Measurements from ENCODE around the gene CLEC1B. TPM values are rescaled to one million over a fixed set of nuclear protein-coding genes. Genes with fewer than 3 reads are reported as not detected.
"Not testable (repeated sequence)": the region's sequence is repeated elsewhere in the genome, so short reads cannot be mapped to it uniquely, and the experiment has no call there.

The CLEC1B gene
- total and polyA plus RNA-seq, 4 donors: 0.57 to 2.2 (median 1.5) TPM; not detected in 1

DNA sequence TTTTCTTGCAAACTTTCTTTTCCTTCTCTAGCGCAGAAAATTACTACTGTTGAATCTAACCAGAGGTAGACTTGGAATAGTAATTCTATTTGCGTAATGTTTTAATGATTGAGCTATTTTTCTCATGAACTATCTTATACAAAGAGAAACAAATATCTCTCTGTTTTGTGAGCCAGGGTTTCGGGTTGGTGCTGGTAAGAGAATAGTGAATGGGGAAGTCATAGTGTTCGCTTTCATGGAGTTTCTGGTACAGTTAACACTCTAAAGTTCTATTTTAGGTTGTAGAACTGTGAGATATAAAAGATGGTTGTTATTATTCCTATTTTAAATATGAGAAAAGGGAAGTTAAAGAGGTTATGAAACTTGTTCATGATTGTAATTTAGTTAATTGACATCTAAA lies 6.6 kb downstream of the CLEC1B start:
- DNase-seq (no peak), ATAC-seq (ENCODE audit: insufficient read depth, low FRiP score) (no peak)
- 50 to 78% methylated on average over 4 of the region's 4 CpGs for WGBS, 2 donors
- TF ChIP-seq, protein P1, sequence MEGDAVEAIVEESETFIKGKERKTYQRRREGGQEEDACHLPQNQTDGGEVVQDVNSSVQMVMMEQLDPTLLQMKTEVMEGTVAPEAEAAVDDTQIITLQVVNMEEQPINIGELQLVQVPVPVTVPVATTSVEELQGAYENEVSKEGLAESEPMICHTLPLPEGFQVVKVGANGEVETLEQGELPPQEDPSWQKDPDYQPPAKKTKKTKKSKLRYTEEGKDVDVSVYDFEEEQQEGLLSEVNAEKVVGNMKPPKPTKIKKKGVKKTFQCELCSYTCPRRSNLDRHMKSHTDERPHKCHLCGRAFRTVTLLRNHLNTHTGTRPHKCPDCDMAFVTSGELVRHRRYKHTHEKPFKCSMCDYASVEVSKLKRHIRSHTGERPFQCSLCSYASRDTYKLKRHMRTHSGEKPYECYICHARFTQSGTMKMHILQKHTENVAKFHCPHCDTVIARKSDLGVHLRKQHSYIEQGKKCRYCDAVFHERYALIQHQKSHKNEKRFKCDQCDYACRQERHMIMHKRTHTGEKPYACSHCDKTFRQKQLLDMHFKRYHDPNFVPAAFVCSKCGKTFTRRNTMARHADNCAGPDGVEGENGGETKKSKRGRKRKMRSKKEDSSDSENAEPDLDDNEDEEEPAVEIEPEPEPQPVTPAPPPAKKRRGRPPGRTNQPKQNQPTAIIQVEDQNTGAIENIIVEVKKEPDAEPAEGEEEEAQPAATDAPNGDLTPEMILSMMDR (IDR thresholded peaks at IDR 0.05; ENCODE audit: control extremely low read depth, extremely low read depth): no peak
- Histone ChIP-seq H3K27me3 (ENCODE audit: control insufficient read depth in 3 of 3, insufficient read depth in 3 of 3, low read length in 2 of 3) (no peaks in the 10 kb centered on the region), H3K9ac (ENCODE audit: insufficient read depth in 1 of 2, low read length in 2 of 2) (no peak overlapping the region), H3K27ac (ENCODE audit: low read depth in 1 of 2, low read length in 1 of 2) (no peak overlapping the region), H3K4me3 (no peak overlapping the region), H3K36me3 (ENCODE audit: control insufficient read depth in 4 of 4, insufficient read depth in 4 of 4, low read length in 4 of 4) (no peaks in the 10 kb centered on the region), H3K4me1 (ENCODE audit: control insufficient read depth in 5 of 5, insufficient read depth in 5 of 5, low read length in 5 of 5) (no peaks in the 10 kb centered on the region), H3K9me3 (ENCODE audit: control insufficient read depth in 4 of 4, insufficient read depth in 3 of 4, low read length in 3 of 4) (no peaks in the 10 kb centered on the region)

DNA sequence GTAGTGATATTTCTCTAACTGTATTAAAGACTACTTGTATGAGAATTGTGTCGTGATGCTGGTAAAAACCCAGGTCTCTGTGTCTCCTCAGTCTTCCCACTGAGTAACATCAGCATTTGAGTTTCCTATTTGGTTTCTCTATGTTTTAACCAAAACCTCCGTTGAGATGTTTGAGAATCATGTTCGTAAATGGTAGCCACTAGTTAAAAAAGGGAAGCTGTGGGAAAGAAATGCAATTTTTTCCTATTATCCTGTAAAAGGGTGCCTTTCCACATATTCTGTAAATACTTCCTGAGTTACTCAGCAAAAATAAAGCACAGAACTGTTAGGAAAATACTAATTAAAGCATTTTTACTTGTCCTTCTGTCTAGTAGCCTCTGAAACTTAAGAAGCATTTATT lies 7.0 kb downstream of the CLEC1B start:
- 34 to 59% methylated on average over 3 of the region's 3 CpGs for WGBS, 2 donors
- H3K4me1 ChIP-seq (ENCODE audit: control insufficient read depth in 5 of 5, insufficient read depth in 5 of 5, low read length in 5 of 5): no peaks in the 10 kb centered on the region
- ATAC-seq (ENCODE audit: insufficient read depth, low FRiP score): no peak

DNA sequence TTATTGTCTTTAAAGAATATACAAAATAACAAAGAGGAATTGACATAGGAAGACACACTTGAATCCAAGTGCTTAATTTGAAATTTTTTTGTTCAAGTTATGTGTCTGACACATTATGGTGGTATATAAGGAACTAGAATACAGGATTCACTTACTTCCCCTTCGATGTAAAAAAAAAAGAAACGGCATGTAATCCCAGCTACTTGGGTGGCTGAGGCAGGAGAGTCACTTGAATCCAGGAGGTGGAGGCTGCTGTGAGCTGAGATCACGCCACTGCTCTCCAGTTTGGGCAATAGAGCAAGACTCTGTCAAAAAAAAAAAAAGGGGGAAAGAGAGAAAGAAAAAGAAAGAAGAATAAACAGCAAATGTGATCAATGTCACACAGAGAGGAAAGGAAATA lies 18.8 kb downstream of the CLEC1B start:
- DNase-seq (no peak), ATAC-seq (ENCODE audit: insufficient read depth, low FRiP score) (no peak)
- H3K4me3 ChIP-seq: no peak overlapping the region
- H3K9ac ChIP-seq (ENCODE audit: insufficient read depth in 1 of 2, low read length in 2 of 2): no peak overlapping the region
- no peaks in the 10 kb centered on the region for H3K4me1 ChIP-seq (ENCODE audit: control insufficient read depth in 5 of 5, insufficient read depth in 5 of 5, low read length in 5 of 5)
- no peaks in the 10 kb centered on the region for H3K27me3 ChIP-seq (ENCODE audit: control insufficient read depth in 3 of 3, insufficient read depth in 3 of 3, low read length in 2 of 3)
- peaks cover 0 to 7% (median 0%) of the 10 kb centered on the region in 4 donors for H3K9me3 ChIP-seq (ENCODE audit: control insufficient read depth in 4 of 4, insufficient read depth in 3 of 4, low read length in 3 of 4)
- H3K27ac ChIP-seq (ENCODE audit: low read depth in 1 of 2, low read length in 1 of 2): no peak overlapping the region
- 57 to 78% methylated on average over 3 of the region's 3 CpGs for WGBS, 2 donors
- TF ChIP-seq, protein P1 (IDR thresholded peaks at IDR 0.05; ENCODE audit: control extremely low read depth, extremely low read depth): no peak
- H3K36me3 ChIP-seq (ENCODE audit: control insufficient read depth in 4 of 4, insufficient read depth in 4 of 4, low read length in 4 of 4): no peaks in the 10 kb centered on the region

More for the DNA sequence above, 7.0 kb downstream of the CLEC1B start:
- H3K27me3 ChIP-seq (ENCODE audit: control insufficient read depth in 3 of 3, insufficient read depth in 3 of 3, low read length in 2 of 3): no peaks in the 10 kb centered on the region
- no peak overlapping the region for H3K9ac ChIP-seq (ENCODE audit: insufficient read depth in 1 of 2, low read length in 2 of 2)
- no peaks in the 10 kb centered on the region for H3K36me3 ChIP-seq (ENCODE audit: control insufficient read depth in 4 of 4, insufficient read depth in 4 of 4, low read length in 4 of 4)
- H3K27ac ChIP-seq (ENCODE audit: low read depth in 1 of 2, low read length in 1 of 2): no peak overlapping the region
- TF ChIP-seq, protein P1 (IDR thresholded peaks at IDR 0.05; ENCODE audit: control extremely low read depth, extremely low read depth): no peak
- no peaks in the 10 kb centered on the region for H3K9me3 ChIP-seq (ENCODE audit: control insufficient read depth in 4 of 4, insufficient read depth in 3 of 4, low read length in 3 of 4)
- no peak for DNase-seq
- H3K4me3 ChIP-seq: no peak overlapping the region

DNA sequence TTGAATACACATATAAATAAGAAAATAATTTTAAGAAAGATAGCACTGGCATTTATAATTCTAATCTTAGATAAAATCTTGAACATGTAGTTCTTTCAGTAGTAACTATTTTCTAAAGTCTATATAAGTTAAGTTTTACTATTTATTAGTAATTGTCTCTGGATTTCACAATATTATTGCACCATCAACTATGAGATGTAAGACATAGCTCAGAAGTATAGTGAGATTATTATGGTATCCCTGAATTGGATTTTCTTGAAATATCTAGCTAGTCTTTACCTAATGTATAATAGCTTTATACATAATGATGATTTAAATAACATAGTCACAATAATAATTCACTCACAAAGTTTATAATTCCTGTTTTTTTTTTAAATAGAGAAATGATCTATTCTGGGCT lies 21.0 kb downstream of the CLEC1B start:
- Histone ChIP-seq H3K4me1 (ENCODE audit: control insufficient read depth in 5 of 5, insufficient read depth in 5 of 5, low read length in 5 of 5) (no peaks in the 10 kb centered on the region), H3K9me3 (ENCODE audit: control insufficient read depth in 4 of 4, insufficient read depth in 3 of 4, low read length in 3 of 4) (peaks cover 0 to 7% (median 0%) of the 10 kb centered on the region in 4 donors), H3K9ac (ENCODE audit: insufficient read depth in 1 of 2, low read length in 2 of 2) (no peak overlapping the region), H3K27ac (ENCODE audit: low read depth in 1 of 2, low read length in 1 of 2) (no peak overlapping the region), H3K4me3 (no peak overlapping the region), H3K27me3 (ENCODE audit: control insufficient read depth in 3 of 3, insufficient read depth in 3 of 3, low read length in 2 of 3) (no peaks in the 10 kb centered on the region), H3K36me3 (ENCODE audit: control insufficient read depth in 4 of 4, insufficient read depth in 4 of 4, low read length in 4 of 4) (no peaks in the 10 kb centered on the region)
- TF ChIP-seq, protein P1 (IDR thresholded peaks at IDR 0.05; ENCODE audit: control extremely low read depth, extremely low read depth): no peak
- no peak for DNase-seq
- no peak for ATAC-seq (ENCODE audit: insufficient read depth, low FRiP score)

DNA sequence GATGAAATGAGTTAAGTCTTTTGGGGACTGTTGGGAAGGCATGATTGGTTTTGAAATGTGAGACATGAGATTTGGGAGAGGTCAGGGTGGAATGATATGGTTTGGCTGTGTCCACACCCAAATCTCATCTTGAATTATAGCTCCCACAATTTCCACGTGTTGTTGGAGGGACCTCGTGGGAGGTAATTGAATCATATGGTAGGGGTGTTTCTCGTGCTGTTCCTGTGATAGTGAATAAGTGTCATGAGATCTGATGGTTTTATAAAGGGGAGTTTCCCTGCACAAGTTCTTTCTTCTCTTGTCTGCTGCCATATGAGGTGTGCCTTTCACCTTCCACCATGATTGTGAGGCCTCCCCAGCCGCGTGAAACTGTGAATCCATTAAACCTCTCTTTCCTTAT lies 22.3 kb downstream of the CLEC1B start:
- H3K9ac ChIP-seq (ENCODE audit: insufficient read depth in 1 of 2, low read length in 2 of 2); H3K36me3 ChIP-seq (ENCODE audit: control insufficient read depth in 4 of 4, insufficient read depth in 4 of 4, low read length in 4 of 4); H3K27me3 ChIP-seq (ENCODE audit: control insufficient read depth in 3 of 3, insufficient read depth in 3 of 3, low read length in 2 of 3); H3K4me3 ChIP-seq; H3K4me1 ChIP-seq (ENCODE audit: control insufficient read depth in 5 of 5, insufficient read depth in 5 of 5, low read length in 5 of 5); DNase-seq; H3K27ac ChIP-seq (ENCODE audit: low read depth in 1 of 2, low read length in 1 of 2); ATAC-seq (ENCODE audit: insufficient read depth, low FRiP score); H3K9me3 ChIP-seq (ENCODE audit: control insufficient read depth in 4 of 4, insufficient read depth in 3 of 4, low read length in 3 of 4): not testable (repeated sequence)
- 62 to 66% methylated on average over 5 of the region's 5 CpGs for WGBS, 2 donors
